B cell (primary cell): Measurements from ENCODE around the gene PAPPA. TPM values are rescaled to one million over a fixed set of nuclear protein-coding genes. Genes with fewer than 3 reads are reported as not detected.

Source experiments
- ATAC-seq: fragments of 200-7000 bp; cut with Tn5 transposase; one replicate; pipeline ENCODE4 v1.10.0; 2021; ENCODE audit warnings: low read depth, mild to moderate bottlenecking, moderate number of reproducible peaks, moderate library complexity
- CTCF ChIA-PET: fragments of 350-600 bp; sonication (Branson Sonifier 250); formaldehyde crosslinking; loops from one replicate; lab custom pipeline; 2021; ENCODE audit warnings: antibody characterized with exemption, inconsistent platforms; lab: Charles Lee
- POLR2A ChIA-PET: fragments of 350-600 bp; sonication (Branson Sonifier 250); formaldehyde crosslinking; loops from one replicate; lab custom pipeline; 2021; ENCODE audit warnings: antibody characterized with exemption; lab: Charles Lee
- DNase-seq: peaks from one replicate; pipeline ENCODE4 v3.0.0; 2013
- H2AFZ ChIP-seq: 2 replicates; pipeline ENCODE4 v1.6.1; 2012; ENCODE audit warnings: mild to moderate bottlenecking, low read depth, low read length; ENCODE audit not compliant: insufficient read depth, poor library complexity, severe bottlenecking
- H3K27ac ChIP-seq, 2 donors: 1 replicate in 1 of 2; 2 replicates in 1 of 2; pipeline ENCODE4 v1.5.1; 2012 to 2013; ENCODE audit warnings: low read length in 2 of 2, mild to moderate bottlenecking in 2 of 2, moderate library complexity in 1 of 2
- H3K27me3 ChIP-seq, 4 experiments: fragments of 200-600 bp in 1 of 4; sonication (generic) in 1 of 4; replicated peaks in 1 of 4; 1 replicate in 2 of 4; 2 replicates in 2 of 4; pipeline versions ENCODE4 v1.6.1 to v1.7.0; 2013 to 2016; ENCODE audit warnings: low read length in 3 of 4, mild to moderate bottlenecking in 2 of 4, mixed read lengths in 1 of 4, moderate library complexity in 1 of 4; ENCODE audit not compliant: insufficient read depth in 4 of 4, control insufficient read depth in 3 of 4; ENCODE audit errors: control extremely low read depth in 1 of 4
- H3K36me3 ChIP-seq, 2 experiments: replicated peaks in 1 of 2; 1 replicate in 1 of 2; 2 replicates in 1 of 2; pipeline versions ENCODE4 v1.6.1 to v1.7.1; 2013; ENCODE audit warnings: low read length in 1 of 2; ENCODE audit not compliant: insufficient read depth in 2 of 2, control insufficient read depth in 1 of 2; ENCODE audit errors: control extremely low read depth in 1 of 2, extremely low read depth in 1 of 2
- H3K4me1 ChIP-seq, 2 donors: fragments of 200-600 bp in 1 of 2; sonication (generic) in 1 of 2; 1 replicate in 1 of 2; 2 replicates in 1 of 2; pipeline versions ENCODE4 v1.5.1 to v1.6.1; 2013 to 2017; ENCODE audit warnings: low read length in 2 of 2; ENCODE audit not compliant: control insufficient read depth in 2 of 2, insufficient read depth in 2 of 2
- H3K4me2 ChIP-seq: replicated peaks from 2 replicates; pipeline ENCODE3; 2012; ENCODE audit warnings: mild to moderate bottlenecking, low read depth, low read length; ENCODE audit not compliant: poor library complexity, severe bottlenecking
- H3K4me3 ChIP-seq, 5 experiments: fragments of 200-600 bp in 1 of 5; sonication (generic) in 1 of 5; 1 replicate in 3 of 5; 2 replicates in 2 of 5; pipeline versions ENCODE4 v1.5.1 to v1.7.0; 2011 to 2016; ENCODE audit warnings: low read length in 4 of 5, mild to moderate bottlenecking in 4 of 5, low read depth in 2 of 5, control low read depth in 1 of 5, moderate library complexity in 1 of 5; ENCODE audit not compliant: insufficient read depth in 1 of 5; ENCODE audit errors: control extremely low read depth in 1 of 5, extremely low read depth in 1 of 5
- H3K79me2 ChIP-seq: fragments of 200-600 bp; sonication (generic); one replicate; pipeline ENCODE4 v1.6.0; 2016; ENCODE audit warnings: low read length; ENCODE audit not compliant: control insufficient read depth, insufficient read depth
- H3K9ac ChIP-seq: fragments of 200-600 bp; sonication (generic); 2 replicates; pipeline ENCODE4 v1.6.1; 2017; ENCODE audit warnings: mild to moderate bottlenecking, low read length, moderate library complexity
- H3K9me3 ChIP-seq, 3 donors: one replicate each; pipeline versions ENCODE4 v1.6.1 to v1.7.1; 2013; ENCODE audit warnings: low read length in 2 of 3; ENCODE audit not compliant: control insufficient read depth in 2 of 3, insufficient read depth in 1 of 3; ENCODE audit errors: control extremely low read depth in 1 of 3
- H4K20me1 ChIP-seq: 2 replicates; pipeline ENCODE4 v1.6.0; 2012; ENCODE audit warnings: mild to moderate bottlenecking, low read length; ENCODE audit not compliant: insufficient read depth, control insufficient read depth, poor library complexity, severe bottlenecking
- H3K27ac Mint-ChIP-seq: one replicate; pipeline ENCODE4 v1.8.0; 2021; ENCODE audit warnings: mixed read lengths
- H3K27me3 Mint-ChIP-seq: one replicate; pipeline ENCODE4 v1.8.0; 2021; ENCODE audit warnings: mixed read lengths
- H3K4me1 Mint-ChIP-seq: one replicate; pipeline ENCODE4 v1.8.0; 2021; ENCODE audit warnings: mixed read lengths
- H3K4me3 Mint-ChIP-seq: one replicate; pipeline ENCODE4 v1.8.0; 2021; ENCODE audit warnings: mixed read lengths
- H3K9me3 Mint-ChIP-seq: one replicate; pipeline ENCODE4 v1.8.0; 2022; ENCODE audit warnings: mixed read lengths; ENCODE audit not compliant: insufficient read depth
- EZH2 ChIP-seq: IDR thresholded peaks from 2 replicates; pipeline ENCODE4 v1.6.1; 2012; ENCODE audit warnings: borderline replicate concordance, low read depth, mild to moderate bottlenecking, moderate library complexity, low read length; ENCODE audit not compliant: insufficient read depth, poor library complexity, severe bottlenecking
- WGBS: methylation state at CpG from one replicate; pipeline ENCODE4 v1.1.5; 2013; ENCODE audit warnings: missing lambda C conversion rate; ENCODE audit not compliant: insufficient coverage; 5-methylcytosine and 5-hydroxymethylcytosine counted together
- intact Hi-C: fragments of 100-400 bp; cut with micrococcal nuclease; formaldehyde crosslinking; loops from one replicate; pipeline ENCODE4 v1.10.0; 2022
- polyA plus RNA-seq: library from polyadenylated mRNA; depleted of rRNA; stranded (reverse); fragments of >200 nt; gene quantifications from 2 replicates; pipeline ENCODE4 v1.2.3, GENCODE V29; 2012
- total RNA-seq, 2 donors: library from RNA; stranded (reverse); fragments of 120-200 nt in 1 of 2; gene quantifications; 1 replicate in 1 of 2; 2 replicates in 1 of 2; pipeline versions ENCODE4 v1.2.3 to v1.2.4, GENCODE V29; 2013 to 2022
- TF ChIP-seq, protein P1 (sequence below): fragments of 200-600 bp; IDR thresholded peaks from one replicate; pipeline ENCODE4 v1.8.0; 2022; ENCODE audit warnings: antibody characterized with exemption, mild to moderate bottlenecking

The PAPPA gene
- total and polyA plus RNA-seq, 2 donors (not counting 1 experiment from before 2014, with no cell fraction given), result not detected

GRCh38 chr9:116162241-116162781 is 8.7 kb downstream of the PAPPA start:
- H3K27ac ChIP-seq, result no peak overlapping the region
- H3K9me3 ChIP-seq, result no peaks in the 10 kb centered on the region
- no peaks in the 10 kb centered on the region for H4K20me1 ChIP-seq
- peaks cover 24% of the 10 kb centered on the region for H3K27me3 Mint-ChIP-seq
- H3K4me3 Mint-ChIP-seq, result no peak overlapping the region
- intact Hi-C loops, result no loop called here
- H3K36me3 ChIP-seq, result no peaks in the 10 kb centered on the region
- H3K9me3 Mint-ChIP-seq, result no peaks in the 10 kb centered on the region
- no peak overlapping the region for H3K27ac Mint-ChIP-seq
- ChIA-PET POLR2A (no interaction called here), CTCF (no interaction called here)
- H3K4me2 ChIP-seq, result no peak overlapping the region
- no peak overlapping the region for H2AFZ ChIP-seq
- ATAC-seq (no peak), DNase-seq (no peak)
- TF ChIP-seq EZH2, result no peak
- TF ChIP-seq, protein P1, sequence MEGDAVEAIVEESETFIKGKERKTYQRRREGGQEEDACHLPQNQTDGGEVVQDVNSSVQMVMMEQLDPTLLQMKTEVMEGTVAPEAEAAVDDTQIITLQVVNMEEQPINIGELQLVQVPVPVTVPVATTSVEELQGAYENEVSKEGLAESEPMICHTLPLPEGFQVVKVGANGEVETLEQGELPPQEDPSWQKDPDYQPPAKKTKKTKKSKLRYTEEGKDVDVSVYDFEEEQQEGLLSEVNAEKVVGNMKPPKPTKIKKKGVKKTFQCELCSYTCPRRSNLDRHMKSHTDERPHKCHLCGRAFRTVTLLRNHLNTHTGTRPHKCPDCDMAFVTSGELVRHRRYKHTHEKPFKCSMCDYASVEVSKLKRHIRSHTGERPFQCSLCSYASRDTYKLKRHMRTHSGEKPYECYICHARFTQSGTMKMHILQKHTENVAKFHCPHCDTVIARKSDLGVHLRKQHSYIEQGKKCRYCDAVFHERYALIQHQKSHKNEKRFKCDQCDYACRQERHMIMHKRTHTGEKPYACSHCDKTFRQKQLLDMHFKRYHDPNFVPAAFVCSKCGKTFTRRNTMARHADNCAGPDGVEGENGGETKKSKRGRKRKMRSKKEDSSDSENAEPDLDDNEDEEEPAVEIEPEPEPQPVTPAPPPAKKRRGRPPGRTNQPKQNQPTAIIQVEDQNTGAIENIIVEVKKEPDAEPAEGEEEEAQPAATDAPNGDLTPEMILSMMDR, result no peak
- WGBS, result no CpG with 5 or more reads among the region's 5 CpGs
- no peak overlapping the region for H3K9ac ChIP-seq
- H3K27me3 ChIP-seq, result peaks cover 0 to 24% (median 3%) of the 10 kb centered on the region in 4 experiments
- no peaks in the 10 kb centered on the region for H3K4me1 ChIP-seq
- H3K79me2 ChIP-seq, result no peaks in the 10 kb centered on the region
- H3K4me1 Mint-ChIP-seq, result no peaks in the 10 kb centered on the region
- no peak overlapping the region for H3K4me3 ChIP-seq

GRCh38 chr9:116163293-116164055 is 9.9 kb downstream of the PAPPA start:
- no peak overlapping the region for H3K9ac ChIP-seq
- Mint-ChIP-seq H3K4me1 (no peaks in the 10 kb centered on the region), H3K27ac (no peak overlapping the region), H3K9me3 (no peaks in the 10 kb centered on the region), H3K4me3 (no peak overlapping the region), H3K27me3 (peaks cover 14% of the 10 kb centered on the region)
- no peak overlapping the region for H2AFZ ChIP-seq
- H3K27me3 ChIP-seq, result peaks cover 0 to 15% (median 0%) of the 10 kb centered on the region in 4 experiments
- ChIA-PET POLR2A (no interaction called here), CTCF (no interaction called here)
- TF ChIP-seq, protein P1, result no peak
- TF ChIP-seq EZH2, result no peak
- H3K36me3 ChIP-seq, result no peaks in the 10 kb centered on the region
- no peaks in the 10 kb centered on the region for H3K4me1 ChIP-seq
- H3K27ac ChIP-seq, result no peak overlapping the region
- H3K4me3 ChIP-seq, result no peak overlapping the region
- intact Hi-C loops, result no loop called here
- H3K9me3 ChIP-seq, result no peaks in the 10 kb centered on the region
- no peak overlapping the region for H3K4me2 ChIP-seq
- ATAC-seq, result no peak
- H4K20me1 ChIP-seq, result no peaks in the 10 kb centered on the region
- WGBS, result 60% methylated on average over 1 of the region's 2 CpGs
- no peak for DNase-seq
- H3K79me2 ChIP-seq, result no peaks in the 10 kb centered on the region
